Measurements from ENCODE around the gene RNF187.

The RNF187 gene

DNA sequence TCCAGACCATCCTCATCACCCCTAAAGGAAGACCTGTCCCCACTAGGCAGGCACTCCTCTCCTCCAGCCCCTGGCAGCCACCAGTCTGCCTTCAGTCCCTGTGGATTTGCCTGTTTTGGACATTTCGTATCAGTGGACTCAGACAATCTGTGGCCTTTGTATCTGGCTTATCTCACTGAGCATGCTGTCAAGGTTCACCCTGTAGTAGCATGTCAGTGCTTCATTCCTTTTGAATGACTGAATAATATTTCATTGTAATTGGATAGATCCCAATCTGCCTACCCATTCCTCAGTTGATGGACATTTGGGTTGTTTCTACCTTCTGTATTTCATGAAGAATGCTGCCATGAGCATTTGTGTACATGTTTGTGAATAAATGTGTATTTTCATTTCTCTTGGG lies 32.9 kb upstream of the RNF187 start:
- H3K36me3 Mint-ChIP-seq, result peaks cover 0 to 4% of the 10 kb centered on the region in 2 donors
- H3K4me1 Mint-ChIP-seq, result peaks cover 17 to 18% of the 10 kb centered on the region in 2 donors
- no peak overlapping the region for H3K27ac Mint-ChIP-seq
- H3K4me3 Mint-ChIP-seq, result no peak overlapping the region
- DNase-seq, result no peak
- H3K9me3 Mint-ChIP-seq, result no peaks in the 10 kb centered on the region
- H3K27me3 Mint-ChIP-seq, result peaks cover 38 to 39% of the 10 kb centered on the region in 2 donors
- no peak for ATAC-seq (replicated peaks)

DNA sequence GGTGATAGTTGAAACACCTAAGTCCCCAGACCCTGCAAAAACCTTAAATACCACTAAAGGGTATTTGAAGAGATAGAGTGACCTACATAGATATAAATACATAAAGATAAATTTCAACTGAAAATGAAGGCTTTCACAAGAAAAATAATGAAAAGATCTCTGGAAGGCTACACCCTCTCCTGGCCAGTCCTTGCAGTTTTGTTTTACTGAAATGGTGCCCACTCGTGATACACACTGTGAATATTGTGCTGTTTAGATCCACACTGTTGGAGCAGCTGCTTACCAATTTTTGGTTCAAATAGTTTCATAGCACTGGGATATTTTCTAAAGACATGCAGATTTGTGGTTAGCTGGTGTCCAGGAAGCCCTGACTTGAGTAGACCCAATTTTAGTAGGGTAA lies 31.5 kb upstream of the RNF187 start:
- DNase-seq (no peak), ATAC-seq (replicated peaks) (no peak)
- H3K4me3 Mint-ChIP-seq, result no peak overlapping the region
- H3K27ac Mint-ChIP-seq, result no peak overlapping the region
- H3K27me3 Mint-ChIP-seq, result peaks cover 45 to 49% of the 10 kb centered on the region in 2 donors
- no peaks in the 10 kb centered on the region for H3K9me3 Mint-ChIP-seq
- peaks cover 0 to 4% of the 10 kb centered on the region in 2 donors for H3K36me3 Mint-ChIP-seq
- peaks cover 18% of the 10 kb centered on the region in 2 donors for H3K4me1 Mint-ChIP-seq

- H3K4me1 Mint-ChIP-seq, result peaks cover 18% of the 10 kb centered on the region in 2 donors
- ATAC-seq (replicated peaks), result no peak
- peak overlapping the region in 1 of 2 donors; percentile 87 for H3K4me3 Mint-ChIP-seq
- peaks cover 48 to 56% of the 10 kb centered on the region in 2 donors for H3K27me3 Mint-ChIP-seq
- DNase-seq, result no peak
- H3K36me3 Mint-ChIP-seq, result peaks cover 0 to 4% of the 10 kb centered on the region in 2 donors
- H3K27ac Mint-ChIP-seq, result peak overlapping the region; percentile 94
- H3K9me3 Mint-ChIP-seq, result no peaks in the 10 kb centered on the region
These were observed 30.7 kb upstream of the RNF187 start for GRCh38 chr1:228456252-228457016.

- peaks cover 53 to 62% of the 10 kb centered on the region in 2 donors for H3K27me3 Mint-ChIP-seq
- H3K9me3 Mint-ChIP-seq, result no peaks in the 10 kb centered on the region
- peaks cover 18% of the 10 kb centered on the region in 2 donors for H3K4me1 Mint-ChIP-seq
- DNase-seq (no peak), ATAC-seq (replicated peaks) (peak; percentile 6 to 9)
- peak overlapping the region; percentile 94 for H3K27ac Mint-ChIP-seq
- H3K4me3 Mint-ChIP-seq, result peak overlapping the region; percentile 87 to 91
- peaks cover 0 to 4% of the 10 kb centered on the region in 2 donors for H3K36me3 Mint-ChIP-seq
These were observed 30.2 kb upstream of the RNF187 start for GRCh38 chr1:228457017-228457395.

GRCh38 chr1:228457396-228458176 lies 29.6 kb upstream of the RNF187 start:
- DNase-seq (peak; percentile 70), ATAC-seq (replicated peaks) (peak; percentile 86 to 89)
- Mint-ChIP-seq H3K27me3 (peaks cover 54 to 66% of the 10 kb centered on the region in 2 donors), H3K9me3 (no peaks in the 10 kb centered on the region), H3K4me3 (peak overlapping the region; percentile 87 to 91), H3K27ac (peak overlapping the region; percentile 94), H3K36me3 (peaks cover 0 to 4% of the 10 kb centered on the region in 2 donors), H3K4me1 (peaks cover 18% of the 10 kb centered on the region in 2 donors)

GRCh38 chr1:228459091-228459993 lies 27.8 kb upstream of the RNF187 start:
- Mint-ChIP-seq H3K27me3 (peaks cover 57 to 76% of the 10 kb centered on the region in 2 donors), H3K9me3 (no peaks in the 10 kb centered on the region), H3K4me1 (peaks cover 24 to 31% of the 10 kb centered on the region in 2 donors), H3K36me3 (no peaks in the 10 kb centered on the region), H3K27ac (peak overlapping the region; percentile 71), H3K4me3 (peak overlapping the region; percentile 87 to 91)
- peak; percentile 28 for DNase-seq
- peak; percentile 26 to 33 for ATAC-seq (replicated peaks)

DNA sequence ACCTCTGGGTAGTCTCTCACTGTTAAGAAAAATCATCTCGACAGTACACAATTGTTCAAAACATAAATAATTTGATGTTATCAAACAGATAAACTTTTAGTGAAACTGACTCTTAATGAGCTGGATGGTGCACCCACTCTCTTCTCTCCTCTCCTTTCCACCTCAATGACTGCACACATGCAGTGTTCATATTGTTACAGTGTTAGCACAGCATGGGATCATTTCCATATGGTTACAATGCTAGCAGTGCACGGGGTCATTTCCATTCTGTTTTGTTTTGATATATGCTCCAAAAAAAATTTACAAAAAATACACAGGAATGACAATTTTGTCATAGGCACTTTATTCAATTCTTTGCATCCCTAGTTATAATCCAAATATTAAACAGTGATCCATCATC lies 26.4 kb upstream of the RNF187 start:
- Mint-ChIP-seq H3K27ac (peak overlapping the region; percentile 66), H3K36me3 (peaks cover 0 to 3% of the 10 kb centered on the region in 2 donors), H3K9me3 (no peaks in the 10 kb centered on the region), H3K4me1 (peaks cover 32 to 42% of the 10 kb centered on the region in 2 donors), H3K27me3 (peaks cover 70 to 91% of the 10 kb centered on the region in 2 donors), H3K4me3 (no peak overlapping the region)
- DNase-seq (no peak), ATAC-seq (replicated peaks) (no peak)

- no peak overlapping the region for H3K4me3 Mint-ChIP-seq
- DNase-seq (no peak), ATAC-seq (replicated peaks) (no peak)
- peaks cover 29 to 36% of the 10 kb centered on the region in 2 donors for H3K4me1 Mint-ChIP-seq
- peaks cover 74 to 95% of the 10 kb centered on the region in 2 donors for H3K27me3 Mint-ChIP-seq
- peaks cover 0 to 3% of the 10 kb centered on the region in 2 donors for H3K36me3 Mint-ChIP-seq
- H3K27ac Mint-ChIP-seq, result no peak overlapping the region
- no peaks in the 10 kb centered on the region for H3K9me3 Mint-ChIP-seq
These were observed 24.6 kb upstream of the RNF187 start for GRCh38 chr1:228462560-228462959.

DNA sequence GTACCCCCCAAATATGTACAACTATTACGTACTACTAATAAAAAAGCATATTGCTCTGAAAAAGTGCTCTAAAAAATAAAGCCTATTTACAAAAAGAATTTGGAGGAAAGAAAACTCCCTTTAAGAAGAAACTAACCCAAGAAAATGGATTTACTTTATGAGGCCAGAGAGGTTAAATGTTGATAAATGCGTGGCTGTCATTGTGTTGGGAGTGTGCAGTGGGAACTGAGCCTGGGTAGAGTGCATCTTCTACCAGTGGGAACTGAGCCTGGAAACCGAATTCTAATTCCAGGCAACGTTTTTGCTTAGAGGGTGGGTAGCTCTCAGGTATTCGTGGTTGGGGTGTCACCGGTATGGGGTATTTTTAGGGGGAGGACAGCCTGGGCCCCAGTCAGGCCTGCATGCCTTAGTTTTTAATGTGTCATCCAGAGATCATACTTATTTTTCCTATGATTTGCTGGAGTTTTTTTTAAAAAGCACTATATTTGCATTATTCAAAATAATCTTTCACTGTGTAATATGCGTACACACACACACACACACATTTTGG lies 24.1 kb upstream of the RNF187 start:
- ATAC-seq (replicated peaks) (no peak), DNase-seq (no peak)
- Mint-ChIP-seq H3K27me3 (peaks cover 74 to 95% of the 10 kb centered on the region in 2 donors), H3K4me3 (no peak overlapping the region), H3K27ac (no peak overlapping the region), H3K4me1 (peaks cover 25 to 31% of the 10 kb centered on the region in 2 donors), H3K9me3 (no peaks in the 10 kb centered on the region), H3K36me3 (peaks cover 0 to 3% of the 10 kb centered on the region in 2 donors)

DNA sequence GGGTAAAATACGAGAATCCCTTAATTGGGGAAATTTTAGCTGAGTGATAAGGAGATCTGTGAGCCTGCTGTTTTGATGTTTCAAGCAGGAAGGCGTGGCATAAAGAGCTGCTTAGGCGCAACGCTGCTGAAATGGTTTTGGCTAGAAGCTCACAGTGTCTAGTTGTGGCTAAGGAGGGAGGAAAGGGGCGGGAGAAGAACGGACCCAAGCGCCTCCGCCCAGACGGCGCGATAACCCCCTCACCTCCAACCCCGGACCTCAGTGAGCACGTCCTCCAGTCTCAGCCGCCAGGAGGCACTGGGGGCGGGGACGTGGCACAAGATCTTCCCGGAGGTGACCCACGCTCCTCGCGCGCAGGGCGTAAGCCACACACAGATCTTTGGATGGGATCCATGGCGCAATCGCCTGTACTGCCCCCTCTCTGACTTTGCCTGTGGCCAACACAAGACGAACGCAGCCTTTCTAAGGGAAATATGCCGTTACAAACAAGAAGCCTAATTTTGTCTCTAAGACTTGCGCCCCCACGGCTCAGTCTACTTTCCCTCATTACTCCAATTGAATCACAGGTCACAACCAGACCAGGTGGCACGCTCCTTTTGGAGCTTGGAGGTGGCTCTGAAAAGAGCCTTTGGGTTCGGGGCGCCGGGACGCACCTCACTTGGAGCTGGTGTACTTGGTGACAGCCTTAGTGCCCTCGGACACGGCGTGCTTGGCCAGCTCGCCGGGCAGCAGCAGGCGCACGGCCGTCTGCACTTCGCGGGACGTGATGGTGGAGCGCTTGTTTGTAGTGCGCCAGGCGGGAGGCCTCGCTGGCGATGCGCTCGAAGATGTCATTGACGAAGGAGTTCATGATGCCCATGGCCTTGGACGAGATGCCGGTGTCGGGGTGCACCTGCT lies 23.4 kb upstream of the RNF187 start:
- Mint-ChIP-seq H3K27ac (no peak overlapping the region), H3K27me3 (peaks cover 74 to 95% of the 10 kb centered on the region in 2 donors)

DNA sequence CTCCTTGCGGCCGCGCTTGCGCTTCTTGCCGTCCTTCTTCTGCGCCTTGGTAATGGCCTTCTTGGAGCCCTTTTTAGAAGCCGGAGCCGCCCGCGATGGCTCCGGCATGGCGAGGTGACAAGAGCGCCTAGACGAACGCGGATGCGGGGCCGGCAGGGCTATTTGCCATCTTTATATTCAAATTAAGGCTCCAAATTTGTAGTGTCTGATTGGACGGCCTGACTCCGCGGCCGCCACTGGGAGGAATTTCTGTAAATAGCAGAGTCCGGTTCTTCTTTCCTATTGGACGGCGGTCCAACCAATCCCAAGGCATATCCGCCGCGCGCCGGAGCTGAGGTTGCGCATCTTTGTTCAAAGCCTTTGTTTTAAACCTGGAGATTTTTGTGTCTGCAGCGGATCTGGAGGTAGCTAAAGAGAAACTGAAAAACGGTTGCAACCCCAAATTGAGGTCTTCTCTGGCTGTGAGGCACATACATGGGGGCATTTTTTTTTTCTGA lies 22.6 kb upstream of the RNF187 start:
- ATAC-seq (replicated peaks) (peak; percentile 69 to 82), DNase-seq (peak; percentile 28)
- peak overlapping the region; percentile 7 for H3K27ac Mint-ChIP-seq
- H3K9me3 Mint-ChIP-seq, result no peaks in the 10 kb centered on the region
- peaks cover 78 to 95% of the 10 kb centered on the region in 2 donors for H3K27me3 Mint-ChIP-seq
- peaks cover 0 to 3% of the 10 kb centered on the region in 2 donors for H3K36me3 Mint-ChIP-seq
- H3K4me3 Mint-ChIP-seq, result peak overlapping the region; percentile 75 to 77
- peaks cover 17 to 24% of the 10 kb centered on the region in 2 donors for H3K4me1 Mint-ChIP-seq

More for the DNA sequence above, 23.4 kb upstream of the RNF187 start:
- H3K4me1 Mint-ChIP-seq, result peaks cover 21 to 24% of the 10 kb centered on the region in 2 donors
- ATAC-seq (replicated peaks), result peak; percentile 34 to 45
- DNase-seq, result no peak
- peaks cover 0 to 3% of the 10 kb centered on the region in 2 donors for H3K36me3 Mint-ChIP-seq
- H3K9me3 Mint-ChIP-seq, result no peaks in the 10 kb centered on the region
- H3K4me3 Mint-ChIP-seq, result peak overlapping the region; percentile 75 to 77

- Mint-ChIP-seq H3K4me3 (peak overlapping the region; percentile 75 to 77), H3K27ac (no peak overlapping the region), H3K9me3 (no peaks in the 10 kb centered on the region), H3K27me3 (peaks cover 77 to 90% of the 10 kb centered on the region in 2 donors), H3K36me3 (peaks cover 0 to 3% of the 10 kb centered on the region in 2 donors), H3K4me1 (peaks cover 19 to 24% of the 10 kb centered on the region in 2 donors)
- ATAC-seq (replicated peaks) (no peak), DNase-seq (no peak)
These were observed 22.0 kb upstream of the RNF187 start for GRCh38 chr1:228465141-228465540.

Data from stimulated activated naive B cell treated with anti-CD40 and anti-IgM and Interleukin-4, amounts not matched to agents 10 μg/mL and 1 μg/mL and 100 μg/mL, for 72 hours (primary cell).